Measurements from ENCODE around the gene TRIM52. TPM values are rescaled to one million over a fixed set of nuclear protein-coding genes. Genes with fewer than 3 reads are reported as not detected.
A peak's percentile ranks its signal among the peaks of the same experiment; 100 is the strongest.
"Not testable (repeated sequence)": the region's sequence is repeated elsewhere in the genome, so short reads cannot be mapped to it uniquely, and the experiment has no call there.

Gene TRIM52
- total RNA-seq, 1 donor from 2014 or later = 10.4 TPM

- DNase-seq (ENCODE audit: low spot score) = peak; percentile 54
- Mint-ChIP-seq H3K4me1 (ENCODE audit: unreplicated experiment) (peaks cover 16% of the 10 kb centered on the region), H3K9me3 (ENCODE audit: unreplicated experiment) (no peaks in the 10 kb centered on the region), H3K27me3 (ENCODE audit: unreplicated experiment) (peaks cover 31% of the 10 kb centered on the region), H3K36me3 (ENCODE audit: low read depth, unreplicated experiment) (peaks cover 8% of the 10 kb centered on the region), H3K4me3 (ENCODE audit: unreplicated experiment) (peak overlapping the region; percentile 87), H3K27ac (ENCODE audit: unreplicated experiment) (no peak overlapping the region)
- no peak for TF ChIP-seq CTCF (IDR thresholded peaks at IDR 0.05; ENCODE audit: unreplicated experiment)
These were observed 43.7 kb downstream of the TRIM52 start for GRCh38 chr5:181217111-181217802.

GRCh38 chr5:181215997-181216989 is 44.6 kb downstream of the TRIM52 start:
- DNase-seq (ENCODE audit: low spot score) = no peak
- Mint-ChIP-seq H3K27ac (ENCODE audit: unreplicated experiment) (no peak overlapping the region), H3K4me3 (ENCODE audit: unreplicated experiment) (peak overlapping the region; percentile 70), H3K9me3 (ENCODE audit: unreplicated experiment) (no peaks in the 10 kb centered on the region), H3K27me3 (ENCODE audit: unreplicated experiment) (peaks cover 21% of the 10 kb centered on the region), H3K36me3 (ENCODE audit: low read depth, unreplicated experiment) (peaks cover 4% of the 10 kb centered on the region), H3K4me1 (ENCODE audit: unreplicated experiment) (peaks cover 11% of the 10 kb centered on the region)
- TF ChIP-seq CTCF (IDR thresholded peaks at IDR 0.05; ENCODE audit: unreplicated experiment) = no peak

GRCh38 chr5:181214249-181214648 is 46.7 kb downstream of the TRIM52 start:
- H3K9me3 Mint-ChIP-seq (ENCODE audit: unreplicated experiment); H3K27ac Mint-ChIP-seq (ENCODE audit: unreplicated experiment); H3K36me3 Mint-ChIP-seq (ENCODE audit: low read depth, unreplicated experiment); DNase-seq (ENCODE audit: low spot score); H3K4me3 Mint-ChIP-seq (ENCODE audit: unreplicated experiment): not testable (repeated sequence)
- peaks cover 16% of the 10 kb centered on the region for H3K27me3 Mint-ChIP-seq (ENCODE audit: unreplicated experiment)
- H3K4me1 Mint-ChIP-seq (ENCODE audit: unreplicated experiment) = peaks cover 11% of the 10 kb centered on the region

GRCh38 chr5:181212934-181213333 is 48.0 kb downstream of the TRIM52 start:
- no peak overlapping the region for H3K27ac Mint-ChIP-seq (ENCODE audit: unreplicated experiment)
- H3K4me1 Mint-ChIP-seq (ENCODE audit: unreplicated experiment) = peaks cover 7% of the 10 kb centered on the region
- H3K4me3 Mint-ChIP-seq (ENCODE audit: unreplicated experiment) = no peak overlapping the region
- no peaks in the 10 kb centered on the region for H3K9me3 Mint-ChIP-seq (ENCODE audit: unreplicated experiment)
- TF ChIP-seq CTCF (IDR thresholded peaks at IDR 0.05; ENCODE audit: unreplicated experiment) = no peak
- no peak for DNase-seq (ENCODE audit: low spot score)
- H3K36me3 Mint-ChIP-seq (ENCODE audit: low read depth, unreplicated experiment) = peaks cover under 1% of the 10 kb centered on the region
- H3K27me3 Mint-ChIP-seq (ENCODE audit: unreplicated experiment) = peaks cover 9% of the 10 kb centered on the region

GRCh38 chr5:181212080-181212479 is 48.9 kb downstream of the TRIM52 start:
- peaks cover 13% of the 10 kb centered on the region for H3K27me3 Mint-ChIP-seq (ENCODE audit: unreplicated experiment)
- peaks cover 7% of the 10 kb centered on the region for H3K36me3 Mint-ChIP-seq (ENCODE audit: low read depth, unreplicated experiment)

More at GRCh38 chr5:181212080-181212479, 48.9 kb downstream of the TRIM52 start:
- Mint-ChIP-seq H3K27ac (ENCODE audit: unreplicated experiment) (no peak overlapping the region), H3K4me3 (ENCODE audit: unreplicated experiment) (no peak overlapping the region), H3K4me1 (ENCODE audit: unreplicated experiment) (peaks cover 7% of the 10 kb centered on the region), H3K9me3 (ENCODE audit: unreplicated experiment) (no peaks in the 10 kb centered on the region)
- DNase-seq (ENCODE audit: low spot score) = no peak
- TF ChIP-seq CTCF (IDR thresholded peaks at IDR 0.05; ENCODE audit: unreplicated experiment) = no peak

All from endothelial cell (in vitro differentiated cells).